Suprapubic skin (tissue), 4 donors: ENCODE data around the gene HAUS7. TPM values are rescaled to one million over a fixed set of nuclear protein-coding genes. Genes with fewer than 3 reads are reported as not detected.

Experiments
- DNase-seq, 2 donors: peaks; one replicate each; pipeline ENCODE4 v3.0.0-alpha.2; 2019; ENCODE audit warnings: low spot score in 2 of 2
- H3K27ac ChIP-seq: fragments of 200-600 bp; sonication (generic); one replicate; pipeline ENCODE4 v1.5.1; 2019
- H3K27me3 ChIP-seq: fragments of 200-600 bp; sonication (generic); one replicate; pipeline ENCODE4 v1.5.1; 2019
- H3K36me3 ChIP-seq: fragments of 200-600 bp; sonication (generic); one replicate; pipeline ENCODE4 v1.5.1; 2019
- H3K4me1 ChIP-seq: fragments of 200-600 bp; sonication (generic); one replicate; pipeline ENCODE4 v1.5.1; 2019
- H3K4me3 ChIP-seq: fragments of 200-600 bp; sonication (generic); one replicate; pipeline ENCODE4 v1.5.1; 2019; ENCODE audit warnings: mild to moderate bottlenecking
- H3K9me3 ChIP-seq: fragments of 200-600 bp; sonication (generic); one replicate; pipeline ENCODE4 v1.5.1; 2019
- EP300 ChIP-seq: sonication (generic); formaldehyde crosslinking; IDR thresholded peaks from one replicate; pipeline ENCODE4 v1.6.1; 2017; ENCODE audit warnings: antibody characterized with exemption
- POLR2A ChIP-seq, 2 donors: fragments of 450-650 bp; IDR thresholded peaks; one replicate each; pipeline ENCODE4 v1.6.1; 2017; ENCODE audit warnings: antibody characterized with exemption in 2 of 2, mild to moderate bottlenecking in 2 of 2, moderate library complexity in 2 of 2
- POLR2AphosphoS5 ChIP-seq, 3 donors: sonication (generic); formaldehyde crosslinking; IDR thresholded peaks; one replicate each; pipeline ENCODE4 v1.6.1; 2017; ENCODE audit warnings: antibody characterized with exemption in 3 of 3
- WGBS: methylation state at CpG from one replicate; pipeline ENCODE4 v1.1.5; 2018; 5-methylcytosine and 5-hydroxymethylcytosine counted together
- total RNA-seq, 4 donors: library from RNA; depleted of rRNA; stranded (reverse); fragments of >200 nt; gene quantifications; one replicate each; pipeline ENCODE4 v1.1.0, GENCODE V29; 2016
- TF ChIP-seq, protein P1 (sequence below), 2 donors: fragments of 200-600 bp in 1 of 2; fragments of 450-650 bp in 1 of 2; sonication (generic) in 1 of 2; IDR thresholded peaks; one replicate each; pipeline ENCODE4 v1.5.1; 2016 to 2019; ENCODE audit warnings: antibody characterized with exemption in 2 of 2, mild to moderate bottlenecking in 1 of 2, moderate library complexity in 1 of 2

HAUS7 gene
- total RNA-seq, 4 donors from 2014 or later = 16.4 to 43.4 (median 18.9) TPM

DNA sequence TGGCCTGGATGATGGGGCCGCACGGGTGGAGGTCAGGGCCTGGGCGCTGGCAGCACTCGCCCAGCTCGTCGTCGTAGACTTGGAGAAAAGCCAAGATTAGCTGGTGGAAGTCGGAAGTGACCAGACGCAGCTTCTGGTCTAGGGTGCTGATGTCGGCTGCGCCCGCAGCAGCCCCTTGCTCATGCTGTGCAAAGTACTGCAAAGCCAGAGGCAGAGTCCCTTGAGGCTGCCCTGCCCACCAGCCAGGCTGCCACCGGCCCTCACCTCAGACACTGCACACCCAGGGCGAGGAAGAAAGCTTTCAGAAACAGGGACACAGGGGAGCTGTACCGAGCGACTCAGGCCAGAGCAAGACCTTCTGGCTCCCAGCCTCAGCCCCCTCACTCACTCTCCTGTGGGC lies 14.8 kb downstream of the HAUS7 start:
- Histone ChIP-seq H3K36me3 (peaks cover 8% of the 10 kb centered on the region), H3K27ac (no peak overlapping the region), H3K4me1 (peaks cover 4% of the 10 kb centered on the region)

DNA sequence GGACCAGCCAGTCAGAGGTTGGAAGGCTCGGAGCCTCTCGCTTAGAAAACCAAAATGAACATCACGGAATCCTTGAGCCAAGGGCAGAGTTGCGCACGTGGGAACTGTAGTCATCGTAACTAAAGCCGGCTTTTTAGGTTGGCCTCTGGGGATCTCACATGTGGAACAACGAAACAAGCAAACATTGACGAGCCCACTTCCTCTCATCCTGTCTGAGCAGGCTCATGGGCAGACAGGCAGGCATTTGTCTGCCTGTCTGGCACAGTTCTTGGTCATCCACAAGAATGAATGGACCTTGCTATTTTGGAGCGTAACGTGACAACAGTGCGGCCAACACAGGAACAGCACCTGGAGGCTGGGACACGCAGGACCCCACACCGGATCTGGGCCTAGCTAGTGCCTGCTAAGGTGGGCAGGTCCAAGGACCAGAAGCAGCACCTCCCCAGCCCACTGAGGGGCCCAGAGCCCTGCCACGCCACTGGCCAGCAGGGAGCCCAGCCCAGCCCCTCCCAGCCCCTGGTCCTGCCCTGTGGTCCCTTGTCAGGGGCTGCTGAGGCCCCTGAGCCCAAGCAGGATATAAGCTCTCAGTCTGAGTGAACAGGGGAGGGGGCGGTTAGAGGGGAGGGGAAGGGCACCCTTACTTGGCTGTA lies 15.3 kb downstream of the HAUS7 start:
- TF ChIP-seq EP300 = no peak
- TF ChIP-seq, protein P1, sequence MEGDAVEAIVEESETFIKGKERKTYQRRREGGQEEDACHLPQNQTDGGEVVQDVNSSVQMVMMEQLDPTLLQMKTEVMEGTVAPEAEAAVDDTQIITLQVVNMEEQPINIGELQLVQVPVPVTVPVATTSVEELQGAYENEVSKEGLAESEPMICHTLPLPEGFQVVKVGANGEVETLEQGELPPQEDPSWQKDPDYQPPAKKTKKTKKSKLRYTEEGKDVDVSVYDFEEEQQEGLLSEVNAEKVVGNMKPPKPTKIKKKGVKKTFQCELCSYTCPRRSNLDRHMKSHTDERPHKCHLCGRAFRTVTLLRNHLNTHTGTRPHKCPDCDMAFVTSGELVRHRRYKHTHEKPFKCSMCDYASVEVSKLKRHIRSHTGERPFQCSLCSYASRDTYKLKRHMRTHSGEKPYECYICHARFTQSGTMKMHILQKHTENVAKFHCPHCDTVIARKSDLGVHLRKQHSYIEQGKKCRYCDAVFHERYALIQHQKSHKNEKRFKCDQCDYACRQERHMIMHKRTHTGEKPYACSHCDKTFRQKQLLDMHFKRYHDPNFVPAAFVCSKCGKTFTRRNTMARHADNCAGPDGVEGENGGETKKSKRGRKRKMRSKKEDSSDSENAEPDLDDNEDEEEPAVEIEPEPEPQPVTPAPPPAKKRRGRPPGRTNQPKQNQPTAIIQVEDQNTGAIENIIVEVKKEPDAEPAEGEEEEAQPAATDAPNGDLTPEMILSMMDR (IDR thresholded peaks at IDR 0.05) = no peak
- no peak for TF ChIP-seq POLR2AphosphoS5 (IDR thresholded peaks at IDR 0.05)
- TF ChIP-seq POLR2A (IDR thresholded peaks at IDR 0.05) = no peak
- 81% methylated on average over 10 of the region's 16 CpGs for WGBS
- Histone ChIP-seq H3K27ac (no peak overlapping the region), H3K4me3 (no peak overlapping the region), H3K4me1 (peaks cover 4% of the 10 kb centered on the region), H3K27me3 (no peaks in the 10 kb centered on the region), H3K9me3 (no peaks in the 10 kb centered on the region), H3K36me3 (peaks cover 9% of the 10 kb centered on the region)
- DNase-seq = no peak

More for the DNA sequence above, 14.8 kb downstream of the HAUS7 start:
- Histone ChIP-seq H3K4me3 (no peak overlapping the region), H3K27me3 (no peaks in the 10 kb centered on the region), H3K9me3 (no peaks in the 10 kb centered on the region)
- DNase-seq = no peak
- TF ChIP-seq POLR2A (IDR thresholded peaks at IDR 0.05) (no peak), POLR2AphosphoS5 (IDR thresholded peaks at IDR 0.05) (no peak), EP300 (no peak)
- TF ChIP-seq, protein P1 (IDR thresholded peaks at IDR 0.05) = no peak
- 92% methylated on average over 7 of the region's 16 CpGs for WGBS

DNA sequence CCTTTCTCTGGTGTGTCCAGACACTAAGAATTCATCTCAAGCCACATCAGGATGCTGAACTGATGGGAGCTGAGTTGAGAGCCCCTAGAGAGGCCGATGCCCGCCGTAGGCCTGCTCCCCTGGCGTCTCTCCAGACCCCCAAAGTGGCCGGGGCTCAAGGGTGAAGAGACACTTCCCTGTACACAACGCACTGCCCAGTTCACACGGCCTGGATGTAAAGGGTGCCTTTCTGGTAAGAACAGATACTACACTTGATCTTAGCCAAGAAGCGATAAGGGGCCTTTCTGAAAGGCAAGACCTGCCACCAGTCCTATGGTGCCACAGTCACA lies 19.5 kb downstream of the HAUS7 start:
- Histone ChIP-seq H3K9me3 (no peaks in the 10 kb centered on the region), H3K27ac (no peak overlapping the region), H3K4me3 (no peak overlapping the region), H3K27me3 (no peaks in the 10 kb centered on the region), H3K4me1 (peaks cover 3% of the 10 kb centered on the region), H3K36me3 (peaks cover 16% of the 10 kb centered on the region)
- 80% methylated on average over 8 of the region's 8 CpGs for WGBS
- TF ChIP-seq POLR2AphosphoS5 (IDR thresholded peaks at IDR 0.05) (no peak), EP300 (no peak), POLR2A (IDR thresholded peaks at IDR 0.05) (no peak)
- TF ChIP-seq, protein P1 (IDR thresholded peaks at IDR 0.05) = no peak
- no peak for DNase-seq

DNA sequence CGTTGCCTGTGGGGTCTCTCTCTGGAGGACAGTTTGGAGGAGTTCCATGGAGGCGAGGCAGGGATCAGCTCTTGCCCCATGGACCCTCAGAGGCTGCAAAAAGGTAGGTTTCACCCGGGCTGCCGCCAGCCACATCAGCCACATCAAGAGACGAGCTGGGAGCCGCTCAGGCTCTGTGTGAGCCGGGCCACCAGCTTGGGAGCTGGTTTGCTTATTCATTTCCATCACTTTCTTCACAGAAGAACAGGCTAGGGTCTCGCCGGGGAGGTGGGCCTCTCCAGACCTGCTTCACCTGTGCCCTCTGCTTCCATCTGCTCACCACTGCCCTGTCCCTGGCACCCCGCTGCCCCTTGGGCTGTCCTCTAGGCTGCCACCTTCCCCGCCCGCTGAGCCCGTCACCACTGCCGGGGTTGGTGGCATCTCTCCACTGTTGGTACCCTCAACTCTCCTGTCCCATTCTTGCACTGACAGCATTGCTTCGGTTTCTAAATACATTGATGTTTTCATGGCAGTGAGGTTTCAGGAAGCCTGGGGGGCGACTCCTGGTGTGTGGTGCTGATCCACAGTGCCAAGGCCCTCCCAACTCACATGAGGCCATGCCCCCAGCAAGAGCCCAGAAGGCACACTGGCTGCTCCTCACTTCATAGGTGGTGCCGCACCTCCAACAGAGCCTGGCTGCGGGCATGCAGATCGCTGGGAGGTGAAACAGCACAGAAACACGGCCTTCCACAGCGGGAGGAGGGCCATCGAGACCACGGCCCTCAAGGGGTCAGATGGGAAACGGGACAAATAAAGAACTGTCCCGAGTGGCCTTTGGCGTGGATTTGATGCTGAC lies 20.0 kb downstream of the HAUS7 start:
- H3K9me3 ChIP-seq = no peaks in the 10 kb centered on the region
- no peaks in the 10 kb centered on the region for H3K27me3 ChIP-seq
- H3K36me3 ChIP-seq = peaks cover 16% of the 10 kb centered on the region
- no peaks in the 10 kb centered on the region for H3K4me1 ChIP-seq
- WGBS = 86% methylated on average over 22 of the region's 26 CpGs
- no peak overlapping the region for H3K4me3 ChIP-seq
- no peak for DNase-seq
- H3K27ac ChIP-seq = no peak overlapping the region
- TF ChIP-seq EP300 = no peak
- TF ChIP-seq, protein P1 (IDR thresholded peaks at IDR 0.05) = no peak
- no peak for TF ChIP-seq POLR2AphosphoS5 (IDR thresholded peaks at IDR 0.05)
- no peak for TF ChIP-seq POLR2A (IDR thresholded peaks at IDR 0.05)

DNA sequence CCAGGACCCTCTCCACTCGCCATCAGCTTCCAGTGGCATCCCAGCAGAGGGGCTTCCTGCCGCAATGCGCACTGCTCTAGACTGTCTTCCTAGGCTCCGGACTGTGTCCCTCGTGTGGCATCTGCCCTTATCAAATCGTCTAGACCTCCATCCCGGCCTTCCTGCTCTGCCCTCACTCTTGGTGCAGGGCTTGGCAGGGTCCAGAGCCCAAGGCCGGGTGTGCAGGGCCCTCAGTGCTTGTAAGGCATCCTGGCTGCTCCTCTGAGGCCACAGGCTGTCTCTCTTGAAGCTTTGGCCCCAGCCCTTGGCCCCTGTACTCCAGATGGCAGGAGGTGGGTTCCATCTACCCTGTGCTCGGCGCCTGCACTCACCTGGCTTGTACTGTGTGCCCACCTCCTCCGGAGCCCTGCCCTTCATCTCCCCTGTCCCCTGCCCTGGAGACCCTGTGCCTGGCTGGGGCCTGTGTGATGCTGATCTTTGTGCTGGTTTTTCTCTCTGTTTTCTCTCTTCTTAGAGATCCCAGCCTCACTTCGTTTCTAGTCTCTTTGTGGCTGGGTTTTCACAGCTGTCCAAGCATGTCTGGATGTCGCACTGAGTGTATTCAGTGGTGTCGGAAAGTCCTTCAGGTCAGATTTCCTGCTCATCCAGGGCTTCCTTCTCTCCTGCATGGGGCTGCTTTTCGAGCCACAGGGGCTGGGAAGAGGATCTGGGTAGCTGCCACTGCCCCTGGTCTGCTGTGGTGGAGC lies 20.8 kb downstream of the HAUS7 start:
- WGBS = 84% methylated on average over 7 of the region's 15 CpGs
- no peaks in the 10 kb centered on the region for H3K4me1 ChIP-seq
- H3K36me3 ChIP-seq = peaks cover 10% of the 10 kb centered on the region
- H3K27me3 ChIP-seq = no peaks in the 10 kb centered on the region
- TF ChIP-seq, protein P1 (IDR thresholded peaks at IDR 0.05) = no peak
- no peak for TF ChIP-seq POLR2A (IDR thresholded peaks at IDR 0.05)
- no peak for TF ChIP-seq POLR2AphosphoS5 (IDR thresholded peaks at IDR 0.05)
- no peak for TF ChIP-seq EP300
- no peak overlapping the region for H3K4me3 ChIP-seq
- H3K9me3 ChIP-seq = no peaks in the 10 kb centered on the region
- DNase-seq = no peak
- H3K27ac ChIP-seq = no peak overlapping the region
